RPMI7951 (cell line): ENCODE results near the gene CADPS2. TPM values are rescaled to one million over a fixed set of nuclear protein-coding genes. Genes with fewer than 3 reads are reported as not detected.

Experiments used
- DNase-seq: peaks from one replicate; pipeline ENCODE4 v3.0.0-alpha.2; 2012; ENCODE audit warnings: low read depth
- total RNA-seq: library from RNA; depleted of rRNA; stranded (reverse); fragments of >200 nt; shearing (Covaris generic); gene quantifications from 2 replicates; pipeline ENCODE4 v1.2.3, GENCODE V29; 2014

The CADPS2 gene
- total RNA-seq, 1 experiment from 2014 or later: 1.4 TPM

- no peak for DNase-seq
Measured at GRCh38 chr7:122379491-122379890, 506.8 kb downstream of the CADPS2 start.

- no peak for DNase-seq
Measured at GRCh38 chr7:122369756-122370155, 516.5 kb downstream of the CADPS2 start.

GRCh38 chr7:122364761-122365280, 521.4 kb downstream of the CADPS2 start:
- DNase-seq: no peak

GRCh38 chr7:122363144-122363543, 523.1 kb downstream of the CADPS2 start:
- DNase-seq: no peak

GRCh38 chr7:122362473-122362872, 523.8 kb downstream of the CADPS2 start:
- no peak for DNase-seq

GRCh38 chr7:122354656-122355055, 531.6 kb downstream of the CADPS2 start:
- no peak for DNase-seq

GRCh38 chr7:122352454-122352853, 533.8 kb downstream of the CADPS2 start:
- no peak for DNase-seq

GRCh38 chr7:122350701-122351100, 535.6 kb downstream of the CADPS2 start:
- no peak for DNase-seq

- no peak for DNase-seq
Measured at GRCh38 chr7:122344303-122344620, 542.0 kb downstream of the CADPS2 start.

GRCh38 chr7:122343601-122344302, 542.5 kb downstream of the CADPS2 start:
- no peak for DNase-seq

- DNase-seq: no peak
Measured at GRCh38 chr7:122340427-122340826, 545.8 kb downstream of the CADPS2 start.

GRCh38 chr7:122339145-122339904, 546.9 kb downstream of the CADPS2 start:
- no peak for DNase-seq

- no peak for DNase-seq
Measured at GRCh38 chr7:122337011-122337410, 549.2 kb downstream of the CADPS2 start.

GRCh38 chr7:122329145-122329802, 557.0 kb downstream of the CADPS2 start:
- DNase-seq: no peak

- DNase-seq: no peak
Measured at GRCh38 chr7:122327969-122328368, 558.3 kb downstream of the CADPS2 start.

GRCh38 chr7:122316467-122317388, 569.5 kb downstream of the CADPS2 start:
- no peak for DNase-seq

GRCh38 chr7:122315507-122316466, 570.5 kb downstream of the CADPS2 start:
- DNase-seq: no peak

- no peak for DNase-seq
Measured at GRCh38 chr7:122314284-122314683, 572.0 kb downstream of the CADPS2 start.

GRCh38 chr7:122312789-122313188, 573.5 kb downstream of the CADPS2 start:
- no peak for DNase-seq

GRCh38 chr7:122311734-122312450, 574.4 kb downstream of the CADPS2 start:
- DNase-seq: no peak
